HG03442 (cell line): ENCODE results near the gene SLC27A1.
"Not testable (repeated sequence)": the region's sequence is repeated elsewhere in the genome, so short reads cannot be mapped to it uniquely, and the experiment has no call there.

ENCODE experiments used
- ATAC-seq: cut with Tn5 transposase; IDR thresholded peaks from one replicate; pipeline ENCODE4 v1.9.1; 2021; ENCODE audit warnings: mild to moderate bottlenecking, moderate library complexity; ENCODE audit not compliant: unreplicated experiment

The SLC27A1 gene

DNA sequence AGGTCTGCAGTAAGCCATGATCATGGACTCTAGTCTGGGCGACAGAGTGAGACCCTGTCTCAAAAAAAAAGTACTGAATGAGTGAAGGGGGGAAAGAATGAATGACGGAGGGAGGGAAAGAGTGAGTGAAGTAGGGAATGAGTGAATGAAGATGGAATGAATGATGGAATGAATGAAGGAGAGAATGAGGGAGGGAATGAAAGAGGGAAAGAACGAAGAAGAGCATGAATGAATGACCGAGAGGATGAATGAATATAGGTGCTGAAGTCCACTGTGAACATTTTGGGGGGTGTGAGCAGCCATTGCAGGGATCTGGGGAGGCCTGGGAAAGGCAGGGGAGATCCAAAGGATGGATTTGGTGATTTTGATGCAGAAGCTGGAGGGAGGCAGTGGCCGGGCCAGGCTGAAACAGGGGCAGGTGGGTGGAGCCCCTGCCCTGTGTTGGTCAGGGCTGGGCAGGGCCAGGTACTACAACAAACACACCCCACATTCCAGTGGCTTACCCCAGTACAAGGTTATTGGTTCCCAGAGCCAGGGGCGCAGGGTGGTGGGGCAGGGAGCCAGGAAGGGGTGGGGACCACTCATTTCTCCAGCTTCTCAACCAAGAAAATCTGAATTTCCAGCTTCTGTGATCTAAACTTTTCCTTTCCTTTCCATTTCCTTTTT, 14.3 kb downstream of the SLC27A1 start:
- ATAC-seq: no peak

DNA sequence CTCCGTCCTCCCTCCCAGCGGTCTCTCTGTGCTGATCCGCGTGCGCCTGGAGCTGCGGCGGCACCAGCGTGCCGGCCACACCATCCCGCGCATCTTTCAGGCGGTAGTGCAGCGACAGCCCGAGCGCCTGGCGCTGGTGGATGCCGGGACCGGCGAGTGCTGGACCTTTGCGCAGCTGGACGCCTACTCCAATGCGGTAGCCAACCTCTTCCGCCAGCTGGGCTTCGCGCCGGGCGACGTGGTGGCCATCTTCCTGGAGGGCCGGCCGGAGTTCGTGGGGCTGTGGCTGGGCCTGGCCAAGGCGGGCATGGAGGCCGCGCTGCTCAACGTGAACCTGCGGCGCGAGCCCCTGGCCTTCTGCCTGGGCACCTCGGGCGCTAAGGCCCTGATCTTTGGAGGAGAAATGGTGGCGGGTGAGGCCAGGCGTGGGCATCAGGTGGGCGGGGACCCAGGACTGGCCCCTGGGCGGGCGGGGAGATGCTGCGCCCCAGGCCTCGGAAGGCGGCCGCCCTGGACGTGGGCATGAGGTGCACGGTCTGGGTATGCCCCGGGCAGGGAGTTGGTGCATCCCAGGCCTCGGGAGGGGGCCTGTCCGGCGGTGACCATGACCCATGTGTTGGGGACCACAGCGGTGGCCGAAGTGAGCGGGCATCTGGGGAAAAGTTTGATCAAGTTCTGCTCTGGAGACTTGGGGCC, 16.4 kb downstream of the SLC27A1 start:
- ATAC-seq: no peak

- ATAC-seq: no peak
Measured at GRCh38 chr19:17487284-17488121, 17.2 kb downstream of the SLC27A1 start.

DNA sequence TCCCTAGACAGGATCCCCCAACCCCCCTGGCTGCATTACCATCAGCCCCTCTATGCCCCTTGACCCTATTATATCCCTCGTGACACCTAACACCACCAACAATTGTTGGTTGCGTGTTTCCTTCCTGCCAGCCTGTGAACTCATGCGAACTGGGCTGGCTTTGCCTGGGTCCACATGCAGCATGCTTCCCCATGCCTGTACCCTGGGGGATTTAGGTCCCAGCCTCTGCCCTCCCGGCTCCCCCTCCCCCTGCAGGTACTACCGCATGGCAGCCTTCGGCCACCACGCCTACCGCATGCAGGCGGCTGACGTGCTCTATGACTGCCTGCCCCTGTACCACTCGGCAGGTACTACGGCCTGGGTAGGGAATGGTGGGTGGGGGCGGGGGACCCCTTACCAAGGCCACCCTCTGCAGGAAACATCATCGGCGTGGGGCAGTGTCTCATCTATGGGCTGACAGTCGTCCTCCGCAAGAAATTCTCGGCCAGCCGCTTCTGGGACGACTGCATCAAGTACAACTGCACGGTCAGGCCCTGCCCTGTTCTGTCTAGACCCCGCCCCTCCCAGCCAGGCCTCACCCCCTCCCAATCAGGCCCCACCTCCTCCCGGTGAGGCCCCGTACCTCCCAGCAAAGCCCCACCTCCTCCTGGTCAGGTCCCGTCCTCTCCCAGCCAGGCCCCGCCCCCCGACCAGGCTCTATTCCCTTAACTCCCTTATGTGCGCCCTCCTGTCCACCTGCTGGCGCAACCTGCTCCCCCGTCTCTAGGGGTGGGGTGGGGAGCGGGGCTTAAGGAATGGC, 18.5 kb downstream of the SLC27A1 start:
- ATAC-seq: no peak

DNA sequence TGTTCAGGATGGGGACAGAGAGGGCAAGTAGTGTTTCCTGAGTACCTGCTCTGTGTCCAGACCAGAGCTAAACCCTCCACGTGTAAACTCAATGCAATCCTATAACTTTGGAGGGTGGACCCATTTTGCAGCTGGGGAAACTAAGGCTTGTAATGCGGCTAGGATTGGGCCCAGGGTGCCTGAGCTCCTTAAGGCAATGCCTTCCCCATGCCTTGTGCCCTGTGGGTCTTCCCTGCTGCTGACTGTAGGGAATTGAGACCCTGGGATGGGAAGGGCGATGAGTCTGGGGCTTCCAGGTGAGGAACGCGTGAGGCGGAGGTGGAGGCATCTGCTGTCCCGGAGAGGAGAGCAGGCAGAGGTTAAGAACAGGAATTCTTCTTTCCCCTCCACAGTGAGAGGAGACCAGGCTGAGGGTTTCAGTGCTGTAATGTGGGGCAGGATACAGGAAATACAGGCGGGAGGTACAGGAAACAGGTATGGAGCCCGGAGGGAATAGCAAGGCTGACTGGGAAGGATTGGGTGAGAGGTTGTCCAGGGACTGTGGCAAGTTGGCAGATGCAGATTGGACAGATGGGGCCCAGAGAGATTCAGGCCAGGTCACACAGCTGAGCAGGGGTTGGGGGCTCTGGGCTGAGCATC, 19.2 kb downstream of the SLC27A1 start:
- ATAC-seq: no peak

DNA sequence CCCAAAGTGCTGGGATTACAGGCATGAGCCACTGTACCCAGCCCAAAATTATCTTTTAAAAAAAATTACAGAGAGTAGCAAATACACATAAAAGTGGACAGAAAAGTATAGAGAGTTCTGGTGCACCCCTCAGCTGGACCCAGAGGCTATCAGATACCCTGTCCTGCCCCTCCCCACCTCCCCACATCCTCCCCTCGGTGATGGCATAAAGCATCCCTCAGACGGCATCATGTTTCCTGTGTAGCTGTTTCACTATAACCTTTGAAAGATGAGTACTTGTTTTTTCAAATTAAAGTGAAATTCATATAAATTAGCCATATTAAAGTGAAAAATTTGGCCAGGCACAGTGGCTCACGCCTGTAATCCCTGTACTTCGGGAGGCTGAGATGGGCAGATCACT, 20.1 kb downstream of the SLC27A1 start:
- no peak for ATAC-seq

DNA sequence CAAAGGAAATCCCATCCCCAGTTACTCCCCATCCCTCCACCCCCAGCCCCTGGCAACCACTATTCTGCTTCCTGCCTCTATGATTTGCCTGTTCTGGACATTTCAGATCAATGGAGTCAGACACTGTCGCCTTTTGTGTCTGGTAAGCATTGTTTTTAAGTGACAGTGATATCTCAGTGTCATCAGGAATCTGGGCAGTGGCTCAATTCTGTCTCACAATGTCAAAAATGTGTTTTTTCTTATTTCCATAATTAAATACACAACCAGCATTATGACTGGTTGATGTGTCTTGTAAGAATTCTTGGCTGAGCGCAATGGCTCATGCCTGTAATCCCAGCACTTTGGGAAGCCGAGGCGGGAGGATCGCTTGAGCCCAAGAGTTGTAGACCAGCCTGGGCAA, 21.0 kb downstream of the SLC27A1 start:
- ATAC-seq: no peak

- no peak for ATAC-seq
Measured at GRCh38 chr19:17495639-17496296, 25.4 kb downstream of the SLC27A1 start.

DNA sequence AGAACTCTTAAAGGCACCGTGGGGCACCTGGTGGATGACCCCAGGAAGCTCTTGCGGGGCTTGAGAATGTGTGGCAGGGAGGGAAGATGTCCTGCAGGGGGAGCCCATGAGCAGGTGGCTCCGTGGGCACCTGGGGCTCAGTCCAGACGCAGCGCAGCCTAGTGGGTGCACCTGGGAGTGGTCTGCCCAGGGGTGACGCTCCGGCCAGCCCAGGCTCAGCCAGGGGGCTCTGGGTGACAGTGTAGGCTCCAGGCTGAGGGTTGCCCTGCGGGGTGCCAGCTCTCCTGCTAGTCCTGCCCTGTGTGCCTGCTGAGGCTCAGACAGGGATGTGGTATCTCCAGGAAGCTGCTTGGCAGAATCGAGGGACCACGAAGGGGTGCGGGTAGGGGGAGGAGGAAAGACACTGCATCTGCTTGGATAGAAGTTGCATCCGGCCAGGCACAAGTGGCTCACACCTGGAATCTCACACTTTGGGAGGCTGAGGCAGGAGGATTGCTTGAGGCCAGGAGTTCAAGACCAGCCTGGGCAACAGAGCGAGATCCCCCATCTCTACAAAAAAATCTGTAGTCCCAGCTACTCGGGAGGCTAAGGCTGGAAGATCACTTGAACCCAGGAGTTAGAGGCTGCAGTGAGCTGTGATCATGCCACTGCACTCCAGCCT, 26.1 kb downstream of the SLC27A1 start:
- ATAC-seq: no peak

DNA sequence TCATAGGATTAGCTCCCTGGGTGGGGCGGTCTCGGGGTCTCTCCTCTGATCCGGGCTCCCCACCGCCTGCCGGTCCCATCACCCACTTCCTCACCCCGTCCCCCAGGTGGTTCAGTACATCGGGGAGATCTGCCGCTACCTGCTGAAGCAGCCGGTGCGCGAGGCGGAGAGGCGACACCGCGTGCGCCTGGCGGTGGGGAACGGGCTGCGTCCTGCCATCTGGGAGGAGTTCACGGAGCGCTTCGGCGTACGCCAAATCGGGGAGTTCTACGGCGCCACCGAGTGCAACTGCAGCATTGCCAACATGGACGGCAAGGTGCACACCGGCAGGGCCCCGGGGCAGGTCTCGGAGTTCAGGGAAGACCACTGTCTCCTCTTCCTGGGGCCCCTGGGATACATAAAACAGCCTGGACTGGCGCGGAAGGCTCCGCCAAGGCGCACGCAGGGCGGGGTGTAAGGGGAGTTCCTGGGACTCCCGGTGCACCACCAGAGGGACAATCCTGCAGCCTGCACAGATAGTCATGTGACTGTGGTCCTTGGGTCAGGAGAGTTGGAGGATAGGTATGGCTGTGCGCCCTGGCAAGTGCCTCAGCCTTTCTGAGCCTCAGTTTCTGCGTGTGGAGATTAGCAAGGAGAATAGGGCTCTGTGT, 26.9 kb downstream of the SLC27A1 start:
- no peak for ATAC-seq

- ATAC-seq: not testable (repeated sequence)
Measured at GRCh38 chr19:17499025-17499424, 28.7 kb downstream of the SLC27A1 start.

- ATAC-seq: no peak
Measured at GRCh38 chr19:17499648-17500446, 29.5 kb downstream of the SLC27A1 start.

- ATAC-seq: no peak
Measured at GRCh38 chr19:17500447-17501198, 30.3 kb downstream of the SLC27A1 start.

DNA sequence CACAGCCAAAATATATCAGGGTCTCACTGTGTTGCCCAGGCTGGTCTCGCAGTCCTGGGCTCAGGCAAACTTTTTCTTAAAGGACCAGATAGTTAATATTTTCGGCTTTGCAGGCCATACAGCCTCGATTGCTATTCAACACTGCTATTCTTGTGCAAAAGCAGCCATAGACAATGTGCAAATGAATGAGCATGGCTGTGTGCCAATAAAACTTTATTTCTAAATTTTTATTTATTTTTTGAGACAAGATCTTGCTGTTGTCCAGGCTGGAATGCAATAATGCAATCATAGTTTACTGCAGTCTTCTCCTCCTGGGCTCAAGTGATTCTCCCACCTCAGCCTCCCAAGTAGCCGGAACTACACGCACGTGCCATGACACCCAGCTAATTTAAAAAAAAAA, 32.9 kb downstream of the SLC27A1 start:
- ATAC-seq: no peak

DNA sequence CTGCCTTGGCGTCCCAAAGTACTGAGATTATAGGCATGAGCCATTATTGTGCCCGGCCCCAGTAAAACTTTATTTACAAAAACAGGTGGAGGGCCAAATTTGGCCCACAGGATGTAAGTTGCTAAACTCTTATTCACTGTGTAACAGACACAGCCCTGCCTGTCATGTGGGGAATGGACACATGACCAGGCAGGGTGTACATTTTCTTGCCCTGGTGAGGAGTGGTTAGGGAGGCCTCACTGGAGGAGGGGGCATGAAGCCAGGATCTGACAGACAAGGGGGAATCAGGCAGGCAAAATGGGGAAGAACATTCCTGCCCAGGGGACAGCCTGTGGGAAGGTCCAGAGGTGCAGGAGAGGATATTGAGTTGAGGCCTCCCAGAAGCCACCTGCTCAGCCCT, 33.7 kb downstream of the SLC27A1 start:
- ATAC-seq: no peak

DNA sequence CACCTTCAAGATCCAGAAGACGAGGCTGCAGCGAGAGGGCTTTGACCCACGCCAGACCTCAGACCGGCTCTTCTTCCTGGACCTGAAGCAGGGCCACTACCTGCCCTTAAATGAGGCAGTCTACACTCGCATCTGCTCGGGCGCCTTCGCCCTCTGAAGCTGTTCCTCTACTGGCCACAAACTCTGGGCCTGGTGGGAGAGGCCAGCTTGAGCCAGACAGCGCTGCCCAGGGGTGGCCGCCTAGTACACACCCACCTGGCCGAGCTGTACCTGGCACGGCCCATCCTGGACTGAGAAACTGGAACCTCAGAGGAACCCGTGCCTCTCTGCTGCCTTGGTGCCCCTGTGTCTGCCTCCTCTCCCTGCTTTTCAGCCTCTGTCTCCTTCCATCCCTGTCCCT, 34.1 kb downstream of the SLC27A1 start:
- ATAC-seq: no peak

DNA sequence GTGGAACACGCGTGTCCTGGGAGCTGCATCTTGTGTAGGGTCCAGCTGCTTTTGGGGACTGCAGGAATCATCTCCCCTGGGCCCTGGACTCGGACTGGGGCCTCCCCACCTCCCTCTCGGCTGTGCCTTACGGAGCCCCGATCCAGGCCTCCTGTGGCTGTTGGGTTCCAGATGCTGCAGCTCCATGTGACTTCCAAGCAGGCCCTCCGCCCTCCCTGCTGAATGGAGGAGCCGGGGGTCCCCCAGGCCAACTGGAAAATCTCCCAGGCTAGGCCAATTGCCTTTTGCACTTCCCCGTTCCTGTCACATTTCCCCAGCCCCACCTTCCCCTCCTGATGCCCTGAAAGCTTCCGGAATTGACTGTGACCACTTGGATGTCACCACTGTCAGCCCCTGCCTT, 34.9 kb downstream of the SLC27A1 start:
- no peak for ATAC-seq
